Neural cell (in vitro differentiated cells): ENCODE data around the gene IPO9. TPM values are rescaled to one million over a fixed set of nuclear protein-coding genes. Genes with fewer than 3 reads are reported as not detected.

Experiments used
- H2AFZ ChIP-seq: fragments of 200-600, 300-800 bp; sonication (generic), shearing (Covaris generic); 2 replicates; pipeline ENCODE4 v1.6.0; 2014; ENCODE audit warnings: low read depth, mild to moderate bottlenecking, antibody characterized with exemption, low read length, moderate library complexity
- H3F3A ChIP-seq: fragments of 200-600 bp; shearing (Covaris generic); 2 replicates; pipeline ENCODE4 v1.6.1; 2016; ENCODE audit warnings: mild to moderate bottlenecking, moderate library complexity, mixed read lengths, antibody characterized with exemption, low read length; ENCODE audit not compliant: insufficient read depth, poor library complexity, severe bottlenecking
- H3K27ac ChIP-seq: fragments of 200-600, 300-800 bp; sonication (generic), shearing (Covaris generic); 2 replicates; pipeline ENCODE4 v1.5.1; 2014; ENCODE audit warnings: mild to moderate bottlenecking, low read length, moderate library complexity
- H3K27me3 ChIP-seq: fragments of 300-800, 200-600 bp; sonication (generic), shearing (Covaris generic); 2 replicates; pipeline ENCODE4 v1.6.0; 2014; ENCODE audit warnings: mild to moderate bottlenecking, low read depth, low read length, moderate library complexity; ENCODE audit not compliant: insufficient read depth
- H3K36me3 ChIP-seq: fragments of 300-800, 200-600 bp; sonication (generic), shearing (Covaris generic); 2 replicates; pipeline ENCODE4 v1.5.1; 2014; ENCODE audit warnings: mild to moderate bottlenecking, antibody characterized with exemption, low read length, moderate library complexity; ENCODE audit not compliant: insufficient read depth
- H3K4me2 ChIP-seq: fragments of 300-800, 200-600 bp; sonication (generic), shearing (Covaris generic); 2 replicates; pipeline ENCODE4 v1.6.0; 2014; ENCODE audit warnings: mild to moderate bottlenecking, low read length
- H3K4me3 ChIP-seq: fragments of 300-800, 200-600 bp; sonication (generic), shearing (Covaris generic); 2 replicates; pipeline ENCODE4 v1.5.1; 2014; ENCODE audit warnings: mild to moderate bottlenecking, low read length, moderate library complexity
- H3K79me2 ChIP-seq: fragments of 200-600 bp; shearing (Covaris generic); replicated peaks from 2 replicates; pipeline ENCODE4 v1.6.0; 2014; ENCODE audit warnings: mild to moderate bottlenecking, low read length, moderate library complexity; ENCODE audit not compliant: insufficient read depth
- H3K9ac ChIP-seq: fragments of 300-800, 200-600 bp; sonication (generic), shearing (Covaris generic); 2 replicates; pipeline ENCODE4 v1.6.1; 2016; ENCODE audit warnings: mild to moderate bottlenecking, low read length, mixed read lengths
- H3K9me2 ChIP-seq: fragments of 200-600 bp; shearing (Covaris generic); 2 replicates; pipeline ENCODE4 v1.6.1; 2016; ENCODE audit warnings: mild to moderate bottlenecking, low read length, mixed read lengths; ENCODE audit not compliant: insufficient read depth
- H3K9me3 ChIP-seq: fragments of 200-600, 300-800 bp; sonication (generic), shearing (Covaris generic); 2 replicates; pipeline ENCODE4 v1.6.1; 2016; ENCODE audit warnings: mild to moderate bottlenecking, mixed run types, low read length, moderate library complexity, mixed read lengths
- H4K20me1 ChIP-seq: fragments of 200-600 bp; shearing (Covaris generic); 2 replicates; pipeline ENCODE4 v1.6.1; 2016; ENCODE audit warnings: mild to moderate bottlenecking, mixed run types; ENCODE audit not compliant: insufficient read depth
- CTCF ChIP-seq: fragments of 450-650 bp; IDR thresholded peaks from 2 replicates; pipeline ENCODE4 v1.5.1; 2014; ENCODE audit warnings: antibody characterized with exemption, mild to moderate bottlenecking, moderate library complexity; ENCODE audit not compliant: poor library complexity, severe bottlenecking
- EP300 ChIP-seq: fragments of 450-650 bp; conservative IDR thresholded peaks from 2 replicates; pipeline ENCODE4 v1.6.1; 2014; ENCODE audit warnings: antibody characterized with exemption, mild to moderate bottlenecking, moderate library complexity; ENCODE audit not compliant: poor library complexity, severe bottlenecking
- EZH2 ChIP-seq: fragments of 200-600, 300-800 bp; shearing (Covaris generic), sonication (generic); IDR thresholded peaks from 2 replicates; pipeline ENCODE4 v1.6.1; 2014; ENCODE audit warnings: antibody characterized with exemption, low read length, borderline replicate concordance, mild to moderate bottlenecking; ENCODE audit not compliant: insufficient read depth, poor library complexity, severe bottlenecking
- MXI1 ChIP-seq: fragments of 450-650 bp; conservative IDR thresholded peaks from 2 replicates; pipeline ENCODE4 v1.6.1; 2014; ENCODE audit warnings: antibody characterized with exemption, mild to moderate bottlenecking; ENCODE audit not compliant: poor library complexity, severe bottlenecking
- POLR2AphosphoS5 ChIP-seq: IDR thresholded peaks from 2 replicates; pipeline ENCODE4 v1.6.1; 2012
- RAD21 ChIP-seq: fragments of 450-650 bp; conservative IDR thresholded peaks from 2 replicates; pipeline ENCODE4 v1.6.1; 2014; ENCODE audit warnings: antibody characterized with exemption, mild to moderate bottlenecking, moderate library complexity
- REST ChIP-seq: IDR thresholded peaks from 2 replicates; pipeline ENCODE4 v1.6.1; 2012; ENCODE audit warnings: borderline replicate concordance
- SMC3 ChIP-seq: fragments of 450-650 bp; conservative IDR thresholded peaks from 2 replicates; pipeline ENCODE4 v1.6.1; 2014; ENCODE audit warnings: antibody characterized with exemption, mild to moderate bottlenecking, moderate library complexity; ENCODE audit not compliant: poor library complexity
- TAF1 ChIP-seq: IDR thresholded peaks from 2 replicates; pipeline ENCODE4 v1.6.1; 2012; ENCODE audit warnings: low read depth
- polyA plus RNA-seq: library from polyadenylated mRNA; depleted of rRNA; stranded (reverse); fragments of >200 nt; gene quantifications from 2 replicates; pipeline ENCODE4 v1.2.3, GENCODE V29; 2014

Gene IPO9
- polyA plus RNA-seq, 1 donor from 2014 or later, result 45.0 TPM

DNA sequence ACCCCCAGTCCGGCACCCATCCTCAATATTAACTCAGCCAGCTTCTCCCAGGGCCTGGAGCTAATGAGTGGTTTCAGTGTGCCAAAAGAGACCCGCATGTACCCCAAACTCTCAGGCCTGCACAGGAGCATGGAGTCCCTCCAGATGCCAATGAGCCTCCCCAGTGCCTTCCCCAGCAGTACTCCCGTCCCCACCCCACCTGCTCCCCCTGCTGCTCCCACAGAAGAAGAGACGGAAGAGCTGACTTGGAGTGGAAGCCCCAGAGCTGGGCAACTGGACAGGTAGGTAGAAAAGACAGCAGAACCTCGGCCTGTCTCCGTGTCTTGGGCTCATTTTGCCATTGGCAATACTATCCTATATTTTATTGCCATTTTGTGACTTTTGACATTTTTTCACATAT is 45.4 kb upstream of the IPO9 start:
- Histone ChIP-seq H3K36me3 (peaks cover 26% of the 10 kb centered on the region), H2AFZ (no peak overlapping the region), H3F3A (no peaks in the 10 kb centered on the region), H3K4me3 (no peak overlapping the region), H3K27ac (no peak overlapping the region), H3K4me2 (no peak overlapping the region), H3K9me3 (no peaks in the 10 kb centered on the region), H3K9ac (no peak overlapping the region), H3K27me3 (no peaks in the 10 kb centered on the region), H3K79me2 (peaks cover 4% of the 10 kb centered on the region), H4K20me1 (no peaks in the 10 kb centered on the region), H3K9me2 (no peaks in the 10 kb centered on the region)
- TF ChIP-seq EP300 (no peak), POLR2AphosphoS5 (no peak), MXI1 (no peak), EZH2 (no peak), REST (no peak), TAF1 (no peak)

- Histone ChIP-seq H3K9ac (no peak overlapping the region), H3K4me2 (no peak overlapping the region), H3K9me2 (no peaks in the 10 kb centered on the region), H3K4me3 (no peak overlapping the region), H3K27me3 (no peaks in the 10 kb centered on the region), H2AFZ (no peak overlapping the region), H3K36me3 (peaks cover 37% of the 10 kb centered on the region), H4K20me1 (no peaks in the 10 kb centered on the region), H3K79me2 (peaks cover 4% of the 10 kb centered on the region), H3F3A (no peaks in the 10 kb centered on the region), H3K27ac (no peak overlapping the region), H3K9me3 (no peaks in the 10 kb centered on the region)
- TF ChIP-seq EZH2 (no peak), SMC3 (no peak), RAD21 (no peak), TAF1 (no peak), MXI1 (no peak), POLR2AphosphoS5 (no peak), REST (no peak), EP300 (no peak), CTCF (no peak)
Observed at GRCh38 chr1:201785291-201785690, 43.7 kb upstream of the IPO9 start.
